Hematopoietic multipotent progenitor cell treated with erythropoietin and hydrocortisone succinate and interleukin-3 and kit ligand, for 8 days (in vitro differentiated cells): ENCODE measurements around the gene RNF26.
A peak's percentile ranks its signal among the peaks of the same experiment; 100 is the strongest.

Source experiments
- DNase-seq: peaks from one replicate; pipeline ENCODE4 v3.0.0-alpha.2; 2015

RNF26 gene

DNA sequence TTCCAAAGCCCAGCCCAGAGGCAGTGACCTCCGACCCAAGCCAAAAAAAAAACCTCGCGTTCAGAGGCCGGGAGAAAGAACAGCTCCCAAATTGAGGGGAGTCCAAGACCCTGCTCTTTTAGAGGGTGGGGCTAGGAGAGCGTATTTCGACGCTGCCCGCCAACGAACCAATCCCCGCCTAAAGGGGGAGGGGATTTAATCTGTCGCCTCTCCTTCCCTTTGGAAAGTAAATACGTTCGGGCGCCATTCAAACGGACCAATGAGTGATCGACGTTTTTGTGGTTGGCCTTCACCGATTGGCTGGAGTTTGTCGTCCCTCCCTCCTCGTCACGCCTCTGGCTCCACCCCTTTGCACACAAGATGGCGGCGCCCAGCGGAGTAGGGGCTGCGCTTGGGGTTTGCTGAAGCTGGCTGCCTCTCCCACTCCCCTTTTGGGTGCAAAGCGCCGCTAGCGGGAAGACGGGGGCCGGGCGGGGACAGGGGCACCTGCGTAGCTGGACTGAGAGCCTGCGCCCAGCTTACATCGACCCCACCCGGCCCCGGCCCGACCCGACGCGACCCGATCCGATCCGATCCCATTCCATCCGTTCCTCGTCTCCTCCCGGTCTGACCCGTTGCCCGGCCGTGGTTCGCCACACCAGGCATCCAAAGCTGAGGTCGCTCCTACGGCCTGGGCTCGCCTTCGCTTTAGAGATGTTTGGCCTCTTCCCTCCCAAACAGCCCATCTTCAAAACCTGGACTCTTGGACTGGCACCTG is at the start of gene RNF26:
RNF26 (plus strand) TSS at position 354 of the 757 bp plus-strand sequence. CDS start 596 bp downstream, outside the sequence.
- DNase-seq: peak; percentile 99

DNA sequence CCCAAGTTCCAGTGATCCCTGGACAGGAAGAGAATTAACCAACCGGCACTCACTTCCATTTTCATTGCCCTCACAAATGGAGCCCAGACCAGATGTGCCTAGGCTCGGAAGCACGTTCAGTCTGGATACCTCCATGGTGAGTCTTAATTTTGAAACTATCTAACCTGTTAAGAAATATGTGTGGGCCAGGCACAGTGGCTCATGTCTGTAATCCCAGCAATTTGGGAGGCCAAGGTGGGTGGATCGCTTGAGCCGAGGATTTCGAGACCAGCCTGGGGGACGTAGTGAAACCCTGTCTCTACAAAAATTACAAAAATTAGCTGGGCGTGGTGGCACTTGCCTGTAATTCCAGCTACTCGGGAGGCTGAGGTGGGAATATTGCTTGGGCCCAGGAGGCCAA is 48.9 kb upstream of the RNF26 start:
- no peak for DNase-seq

GRCh38 chr11:119288219-119288618 is 46.1 kb upstream of the RNF26 start:
- no peak for DNase-seq

- no peak for DNase-seq
These were observed 43.3 kb upstream of the RNF26 start for GRCh38 chr11:119290894-119291497.

DNA sequence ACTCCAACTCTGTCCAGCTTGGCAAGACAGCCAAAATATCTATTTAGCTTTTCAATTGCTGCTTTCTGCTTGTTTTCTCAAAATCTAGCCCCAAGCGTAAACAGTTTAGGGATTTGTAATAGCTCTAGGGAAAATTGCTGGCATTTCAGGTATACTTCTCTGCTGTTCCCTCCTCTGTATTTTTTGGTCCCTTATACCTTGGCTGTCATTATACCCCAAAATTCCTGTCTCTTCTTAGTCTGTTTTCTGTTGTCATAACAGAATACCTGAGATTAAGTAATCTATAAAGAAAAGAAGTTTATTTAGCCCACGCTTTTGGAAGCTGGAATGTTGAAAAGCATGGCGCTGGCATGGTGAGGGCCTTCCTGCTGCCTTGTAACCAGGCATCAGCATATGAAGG is 40.9 kb upstream of the RNF26 start:
- no peak for DNase-seq

DNA sequence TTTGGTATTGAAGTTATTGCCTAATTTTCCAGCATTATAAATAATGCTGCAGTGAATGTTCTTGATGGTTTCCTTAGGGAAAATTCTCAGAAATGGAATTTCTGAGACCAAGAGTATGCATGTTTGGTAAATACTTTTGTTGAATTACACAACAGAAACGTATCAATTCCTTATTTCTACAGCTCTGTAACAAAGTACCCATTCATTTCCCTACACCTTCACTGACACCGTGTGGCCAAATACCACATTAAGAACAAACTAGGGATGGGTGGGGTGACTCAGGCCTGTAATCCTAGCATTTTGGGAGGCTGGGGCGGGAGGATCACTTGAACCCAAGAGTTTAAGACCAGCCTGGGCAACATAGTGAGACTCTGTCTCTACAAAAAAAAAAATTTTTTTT is 39.1 kb upstream of the RNF26 start:
- peak; percentile 6 for DNase-seq

- DNase-seq: no peak
These were observed 36.4 kb upstream of the RNF26 start for GRCh38 chr11:119297938-119298337.

DNA sequence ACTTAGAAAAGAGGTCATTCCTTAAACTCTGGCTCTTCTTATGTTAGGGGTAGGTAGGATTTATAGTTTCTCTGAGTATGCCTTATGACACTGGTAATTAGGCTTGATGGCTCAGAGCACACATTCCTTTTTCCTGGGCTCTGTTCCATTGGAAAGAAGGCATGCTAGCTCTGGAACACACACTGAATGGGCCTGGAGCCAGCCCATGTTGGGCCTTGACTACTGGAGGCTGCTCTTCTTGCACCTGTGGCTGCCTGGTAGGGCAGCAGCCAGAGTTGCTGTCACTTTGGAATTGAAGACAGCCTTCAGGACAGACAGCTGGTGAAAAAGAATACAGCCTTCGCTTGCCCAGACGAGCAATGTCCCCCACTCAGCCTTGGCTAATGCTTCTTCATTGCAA is 35.6 kb upstream of the RNF26 start:
- no peak for DNase-seq

GRCh38 chr11:119299416-119299815 is 34.9 kb upstream of the RNF26 start:
- DNase-seq: no peak

DNA sequence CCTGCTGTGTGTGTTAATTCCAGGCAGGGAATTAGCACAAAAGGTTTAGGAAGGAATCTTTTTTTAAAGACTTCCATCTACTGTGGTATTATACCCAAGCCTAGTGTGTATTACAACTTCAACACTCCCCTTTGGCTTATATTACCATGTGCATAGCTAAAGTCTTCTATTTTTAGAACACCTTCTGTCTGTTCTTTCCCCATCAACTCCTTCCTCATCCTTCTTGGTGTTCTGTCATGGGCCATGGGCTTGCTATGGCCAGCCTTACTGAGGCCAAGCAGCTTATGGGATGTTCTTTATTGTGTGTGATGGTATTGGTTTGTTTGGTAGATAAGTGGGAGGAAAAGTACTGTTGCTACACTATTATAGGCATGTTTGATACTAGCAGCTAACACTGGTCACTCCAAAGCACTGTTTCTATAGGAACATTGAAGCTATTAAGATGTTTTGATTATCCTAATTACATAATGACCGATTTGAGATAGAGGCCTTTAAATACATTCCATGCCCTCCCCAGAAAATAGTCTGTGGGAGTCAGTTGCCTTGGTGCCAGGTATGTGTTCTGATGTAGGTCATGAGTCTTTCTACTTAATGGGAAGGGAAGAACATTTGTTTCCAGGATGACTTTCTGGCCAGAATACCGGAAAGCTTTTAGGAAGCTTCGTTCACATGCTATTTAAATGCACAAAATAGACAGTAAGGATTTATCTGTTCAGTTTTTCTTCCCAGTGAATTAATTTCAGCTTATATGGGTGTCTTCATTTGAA is 33.9 kb upstream of the RNF26 start:
- no peak for DNase-seq

GRCh38 chr11:119303227-119303718 is 31.1 kb upstream of the RNF26 start:
- DNase-seq: no peak

GRCh38 chr11:119305556-119306372 is 28.6 kb upstream of the RNF26 start:
- no peak for DNase-seq

DNA sequence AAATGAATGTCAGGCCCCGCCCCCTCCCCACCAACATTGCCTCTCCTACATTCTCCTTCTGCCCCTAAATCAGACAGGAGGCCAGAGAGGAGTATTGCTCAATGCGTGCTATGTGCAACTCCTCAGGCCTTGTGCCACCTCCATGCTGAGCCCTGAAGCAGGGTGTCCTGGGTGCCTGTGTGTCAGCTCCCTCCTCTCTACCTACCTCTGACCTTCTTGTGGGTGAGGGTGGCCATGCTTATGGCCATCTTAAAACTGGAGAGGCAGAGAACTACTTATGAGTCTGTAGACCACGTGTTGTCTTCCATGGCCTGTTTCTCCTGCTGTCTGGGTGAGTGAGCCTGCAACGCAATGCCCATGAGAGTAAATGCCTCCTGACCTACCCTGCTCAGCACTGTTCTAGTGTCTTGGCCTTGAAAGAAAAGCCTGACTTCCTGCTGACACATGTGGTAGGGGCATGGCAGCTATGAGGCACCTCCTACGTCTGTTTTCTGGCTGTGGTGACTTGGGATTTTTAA is 27.9 kb upstream of the RNF26 start:
- no peak for DNase-seq

- no peak for DNase-seq
These were observed 27.1 kb upstream of the RNF26 start for GRCh38 chr11:119307219-119307618.

DNA sequence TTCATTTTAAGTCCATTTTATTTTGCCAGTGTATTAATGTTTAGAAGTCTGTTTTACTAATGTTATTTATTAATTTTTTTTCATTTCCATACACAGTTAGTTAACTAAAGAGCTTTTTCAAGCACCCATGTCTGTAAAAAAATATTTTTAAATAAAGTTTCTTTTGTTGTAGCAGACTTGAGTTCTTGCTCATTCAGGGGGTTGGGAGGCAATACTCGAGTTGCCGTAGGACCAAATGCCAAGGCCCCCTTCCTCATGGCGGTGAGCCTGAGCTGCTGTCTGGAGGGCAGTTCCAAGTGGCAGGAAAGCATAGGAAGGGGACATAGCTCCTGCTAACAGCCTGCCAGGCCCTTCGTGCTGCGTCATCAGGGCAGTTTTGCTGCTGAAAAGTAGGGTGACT is 26.4 kb upstream of the RNF26 start:
- DNase-seq: no peak

GRCh38 chr11:119309411-119309810 is 24.9 kb upstream of the RNF26 start:
- no peak for DNase-seq

DNA sequence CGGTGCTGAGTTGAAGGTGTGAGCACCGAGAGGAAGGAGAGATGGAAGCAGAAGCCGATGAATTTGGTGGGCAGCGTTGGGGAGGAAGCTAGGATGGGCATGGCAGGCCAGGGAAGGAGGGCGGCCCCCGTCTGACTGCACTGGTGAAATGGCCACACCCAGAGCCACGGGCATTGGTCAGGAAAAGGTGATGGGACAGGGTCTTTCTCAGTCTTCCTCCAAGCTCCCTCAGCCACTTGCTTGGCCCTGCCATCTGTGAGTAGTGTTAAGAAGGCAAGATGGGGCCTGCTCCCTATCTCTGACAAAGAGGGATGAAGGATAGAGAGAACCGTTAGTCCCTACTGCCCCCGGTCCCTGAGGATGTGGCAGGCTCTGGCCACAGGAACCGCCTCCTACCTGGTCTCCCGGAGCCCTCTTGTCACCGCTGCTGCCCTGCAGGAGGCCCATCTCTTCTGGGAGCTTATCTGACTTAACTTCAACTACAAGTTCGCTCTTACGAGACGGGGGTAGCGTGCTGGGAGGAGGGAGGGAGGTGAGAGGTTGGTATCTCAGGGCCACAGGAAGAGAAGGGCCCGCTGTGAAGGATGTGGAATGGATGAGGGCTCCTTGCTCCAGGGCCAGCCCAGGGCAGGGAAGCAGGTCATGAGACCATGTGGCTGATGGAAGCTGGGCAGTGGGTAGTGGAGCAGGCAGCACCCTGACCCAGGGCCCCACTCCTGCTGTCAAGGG is 24.2 kb upstream of the RNF26 start:
- no peak for DNase-seq

DNA sequence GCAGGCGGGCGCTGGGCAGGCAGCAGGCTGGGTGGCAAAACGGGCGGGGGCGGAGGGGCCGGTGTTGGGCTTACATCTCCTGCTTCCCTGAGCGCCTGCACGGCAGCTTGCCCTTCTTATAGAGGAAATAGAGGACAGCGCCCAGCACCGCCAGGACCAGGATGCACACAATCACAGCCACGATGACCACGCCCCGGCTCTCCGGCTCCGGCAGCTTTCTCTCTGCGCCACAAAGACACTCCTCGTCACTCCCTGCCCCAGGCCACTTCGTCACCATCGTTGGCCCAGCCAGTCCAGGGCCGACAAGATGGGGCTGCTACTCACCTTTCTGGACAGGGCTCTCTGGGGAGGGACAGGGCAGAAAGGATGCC is 23.7 kb upstream of the RNF26 start:
- DNase-seq: no peak

DNA sequence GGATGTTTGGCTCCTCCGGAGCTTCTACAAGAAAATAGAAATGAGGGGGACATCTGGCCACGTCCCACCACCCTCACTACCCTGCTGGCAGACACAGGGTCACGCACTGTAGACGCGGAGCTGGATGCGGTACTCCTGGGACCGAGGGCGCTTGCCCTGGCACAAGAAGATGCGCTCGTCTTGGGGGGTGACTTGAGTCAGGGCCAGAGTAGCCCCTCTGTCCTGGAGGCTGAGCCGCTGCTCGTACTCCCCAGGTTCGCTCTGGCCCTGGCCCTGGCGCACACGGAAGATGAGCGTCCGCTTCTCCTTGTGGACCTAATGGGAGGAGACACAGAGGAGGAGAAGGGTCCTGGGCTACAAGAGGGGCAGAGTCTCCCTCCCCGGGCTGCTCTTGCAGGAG is 19.6 kb upstream of the RNF26 start:
- no peak for DNase-seq

- DNase-seq: no peak
These were observed 19.0 kb upstream of the RNF26 start for GRCh38 chr11:119315131-119316015.
